Lung (tissue), 12 donors: ENCODE results near the gene NR3C1. TPM values are rescaled to one million over a fixed set of nuclear protein-coding genes. Genes with fewer than 3 reads are reported as not detected.

Source experiments
- ATAC-seq: fragments of 200-7000 bp; cut with Tn5 transposase; one replicate; pipeline ENCODE4 v1.9.1; 2020; ENCODE audit warnings: moderate number of reproducible peaks; ENCODE audit not compliant: insufficient read depth, low FRiP score
- DNase-seq, 3 donors: peaks; one replicate each; pipeline ENCODE4 v3.0.0-alpha.2; 2013 to 2017
- H3K27ac ChIP-seq, 2 donors: one replicate each; pipeline ENCODE4 v1.5.1; 2013; ENCODE audit warnings: mild to moderate bottlenecking in 2 of 2, moderate library complexity in 2 of 2, control low read depth in 1 of 2, inconsistent platforms in 1 of 2, low read depth in 1 of 2, low read length in 1 of 2
- H3K27me3 ChIP-seq, 3 donors: one replicate each; pipeline ENCODE4 v1.5.1; 2013; ENCODE audit warnings: low read length in 2 of 3; ENCODE audit not compliant: control insufficient read depth in 3 of 3, insufficient read depth in 3 of 3
- H3K36me3 ChIP-seq, 4 donors: one replicate each; pipeline ENCODE4 v1.5.1; 2013; ENCODE audit warnings: low read length in 4 of 4, mild to moderate bottlenecking in 1 of 4, moderate library complexity in 1 of 4; ENCODE audit not compliant: control insufficient read depth in 4 of 4, insufficient read depth in 4 of 4
- H3K4me1 ChIP-seq, 5 donors: one replicate each; pipeline ENCODE4 v1.5.1; 2013; ENCODE audit warnings: low read length in 5 of 5, mild to moderate bottlenecking in 2 of 5, moderate library complexity in 1 of 5; ENCODE audit not compliant: control insufficient read depth in 5 of 5, insufficient read depth in 5 of 5
- H3K4me3 ChIP-seq: one replicate; pipeline ENCODE4 v1.5.1; 2013; ENCODE audit warnings: mild to moderate bottlenecking, control low read depth, moderate library complexity
- H3K9ac ChIP-seq, 2 donors: one replicate each; pipeline ENCODE4 v1.5.1; 2013; ENCODE audit warnings: low read length in 2 of 2, control low read depth in 1 of 2; ENCODE audit not compliant: insufficient read depth in 1 of 2
- H3K9me3 ChIP-seq, 4 donors: one replicate each; pipeline ENCODE4 v1.5.1; 2013; ENCODE audit warnings: low read length in 3 of 4, mild to moderate bottlenecking in 1 of 4, moderate library complexity in 1 of 4; ENCODE audit not compliant: control insufficient read depth in 4 of 4, insufficient read depth in 3 of 4
- WGBS, 2 donors: extraction: QIAGEN DNeasy Blood & Tissue Kit; methylation state at CpG; one replicate each; pipeline ENCODE4 v1.1.7; 2013; 5-methylcytosine and 5-hydroxymethylcytosine counted together
- polyA plus RNA-seq, 2 donors: library from polyadenylated mRNA; stranded (reverse); fragments of 200-250 nt; gene quantifications; one replicate each; pipeline ENCODE4 v1.2.1, GENCODE V29; 2013
- total RNA-seq, 2 donors: library from RNA; depleted of rRNA in 1 of 2; stranded (reverse); fragments of >200 nt in 1 of 2; gene quantifications; one replicate each; pipeline ENCODE4 v1.2.1, GENCODE V29; 2014 to 2021
- TF ChIP-seq, protein P1 (sequence below): IDR thresholded peaks from 2 replicates; pipeline ENCODE4 v1.5.1; 2012; ENCODE audit warnings: mild to moderate bottlenecking; ENCODE audit errors: control extremely low read depth, extremely low read depth
- donor health status: control.
- donor health status: control.
- donor health status: Bipolar disorder and iron deficiency.
- donor health status: healthy.
- donor health status: DM: yes; HTN: yes; CAD: no.

NR3C1 gene
- total and polyA plus RNA-seq, 4 donors = 21.6 to 103 (median 48.2) TPM

DNA sequence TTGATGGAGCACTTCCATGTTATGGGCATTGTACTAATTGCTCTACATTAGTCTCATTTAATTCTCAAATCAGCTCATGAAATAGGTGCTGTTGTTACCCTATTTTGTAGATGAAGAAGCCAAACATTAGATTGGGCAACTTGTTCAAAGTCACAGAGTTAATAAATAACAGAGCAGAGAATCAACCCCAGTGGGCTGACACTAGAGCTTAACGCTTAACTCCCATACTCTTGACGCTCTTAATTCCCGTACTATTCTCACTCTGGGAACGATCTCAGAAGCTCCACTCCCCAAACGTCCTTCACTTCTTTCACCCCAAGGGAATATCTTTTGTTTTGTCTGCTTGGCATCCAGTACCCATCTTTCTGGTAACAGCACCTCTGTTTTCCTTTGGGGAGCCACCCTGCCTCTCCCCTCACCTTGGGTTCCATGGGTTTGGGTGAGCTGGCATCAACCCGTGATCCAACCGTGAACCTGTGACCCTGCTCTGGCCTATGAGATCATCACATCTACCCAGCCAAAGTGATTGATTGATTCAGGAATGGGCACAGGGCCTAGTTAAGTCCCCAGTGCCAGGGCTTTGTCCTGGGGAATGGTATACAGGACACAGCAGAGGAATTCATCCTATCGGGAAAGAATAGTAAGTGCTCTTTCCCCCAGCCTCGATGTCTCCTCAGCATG is 169.2 kb downstream of the NR3C1 start:
- H3K27me3 ChIP-seq = no peaks in the 10 kb centered on the region
- peaks cover 7 to 30% (median 12%) of the 10 kb centered on the region in 5 donors for H3K4me1 ChIP-seq
- no peaks in the 10 kb centered on the region for H3K9me3 ChIP-seq
- WGBS, 2 donors = 75 to 82% methylated on average over 9 of the region's 9 CpGs
- H3K9ac ChIP-seq = no peak overlapping the region
- TF ChIP-seq, protein P1, sequence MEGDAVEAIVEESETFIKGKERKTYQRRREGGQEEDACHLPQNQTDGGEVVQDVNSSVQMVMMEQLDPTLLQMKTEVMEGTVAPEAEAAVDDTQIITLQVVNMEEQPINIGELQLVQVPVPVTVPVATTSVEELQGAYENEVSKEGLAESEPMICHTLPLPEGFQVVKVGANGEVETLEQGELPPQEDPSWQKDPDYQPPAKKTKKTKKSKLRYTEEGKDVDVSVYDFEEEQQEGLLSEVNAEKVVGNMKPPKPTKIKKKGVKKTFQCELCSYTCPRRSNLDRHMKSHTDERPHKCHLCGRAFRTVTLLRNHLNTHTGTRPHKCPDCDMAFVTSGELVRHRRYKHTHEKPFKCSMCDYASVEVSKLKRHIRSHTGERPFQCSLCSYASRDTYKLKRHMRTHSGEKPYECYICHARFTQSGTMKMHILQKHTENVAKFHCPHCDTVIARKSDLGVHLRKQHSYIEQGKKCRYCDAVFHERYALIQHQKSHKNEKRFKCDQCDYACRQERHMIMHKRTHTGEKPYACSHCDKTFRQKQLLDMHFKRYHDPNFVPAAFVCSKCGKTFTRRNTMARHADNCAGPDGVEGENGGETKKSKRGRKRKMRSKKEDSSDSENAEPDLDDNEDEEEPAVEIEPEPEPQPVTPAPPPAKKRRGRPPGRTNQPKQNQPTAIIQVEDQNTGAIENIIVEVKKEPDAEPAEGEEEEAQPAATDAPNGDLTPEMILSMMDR = no peak
- DNase-seq (no peak), ATAC-seq (no peak)
- no peaks in the 10 kb centered on the region for H3K36me3 ChIP-seq
- no peak overlapping the region for H3K4me3 ChIP-seq
- H3K27ac ChIP-seq = no peak overlapping the region

GRCh38 chr5:143233031-143233430 is 170.5 kb downstream of the NR3C1 start:
- 54 to 64% methylated on average over 2 of the region's 2 CpGs for WGBS, 2 donors
- H3K27ac ChIP-seq = no peak overlapping the region
- no peak overlapping the region for H3K9ac ChIP-seq
- H3K27me3 ChIP-seq = no peaks in the 10 kb centered on the region
- TF ChIP-seq, protein P1 = no peak
- ATAC-seq (peak; percentile 42), DNase-seq (peak; percentile 80 to 94 (median 88))
- H3K4me1 ChIP-seq = peaks cover 7 to 40% (median 12%) of the 10 kb centered on the region in 5 donors
- no peak overlapping the region for H3K4me3 ChIP-seq
- no peaks in the 10 kb centered on the region for H3K36me3 ChIP-seq
- no peaks in the 10 kb centered on the region for H3K9me3 ChIP-seq

DNA sequence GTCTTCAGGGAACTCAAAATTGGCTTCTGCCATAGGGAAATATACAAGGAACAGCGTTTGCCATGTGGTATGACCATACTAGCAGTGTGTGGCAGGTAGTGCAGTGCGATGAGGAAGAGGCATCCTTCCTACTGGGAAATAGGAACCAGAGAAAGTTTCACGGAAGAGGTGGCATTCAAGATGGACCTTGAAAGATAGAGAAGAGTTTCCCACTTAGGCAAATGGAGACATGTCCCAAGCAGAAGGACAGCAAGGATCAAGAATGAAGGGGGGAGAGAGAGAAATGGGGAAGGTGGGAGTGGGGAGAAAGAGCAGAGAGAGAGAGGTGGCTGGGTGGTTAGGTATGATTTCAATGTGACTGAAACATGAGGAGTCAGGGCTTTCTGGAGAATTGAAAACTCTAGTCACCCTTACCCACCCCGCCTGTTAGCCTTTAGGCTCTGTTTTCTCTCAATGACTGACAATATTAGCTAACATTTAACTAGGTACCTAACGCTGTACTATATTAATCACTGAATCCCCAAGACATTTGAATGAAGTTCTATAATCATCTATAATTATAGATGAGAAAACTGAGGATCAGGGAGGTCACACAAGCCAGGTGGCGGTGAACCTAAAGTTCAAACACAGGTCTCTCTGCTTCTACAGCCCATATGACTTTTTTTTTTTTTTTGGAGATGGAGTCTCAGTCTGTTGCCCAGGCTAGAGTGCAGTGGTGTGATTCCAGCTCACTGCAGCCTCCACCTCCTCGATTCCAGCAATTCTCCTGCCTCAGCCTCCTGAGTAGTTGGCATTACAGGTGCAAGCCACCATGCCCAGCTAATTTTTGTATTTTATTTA is 171.3 kb downstream of the NR3C1 start:
- H3K27me3 ChIP-seq = no peaks in the 10 kb centered on the region
- peaks cover 7 to 48% (median 12%) of the 10 kb centered on the region in 5 donors for H3K4me1 ChIP-seq
- ATAC-seq (no peak), DNase-seq (no peak)
- 92 to 96% methylated on average over 7 of the region's 7 CpGs for WGBS, 2 donors
- no peak overlapping the region for H3K9ac ChIP-seq
- peak overlapping the region in 1 of 2 donors; percentile 46 for H3K27ac ChIP-seq
- no peaks in the 10 kb centered on the region for H3K36me3 ChIP-seq
- no peak overlapping the region for H3K4me3 ChIP-seq
- H3K9me3 ChIP-seq = no peaks in the 10 kb centered on the region
- TF ChIP-seq, protein P1 = no peak
